Measurements from ENCODE around the gene USP6NL.
"Not testable (repeated sequence)": the region's sequence is repeated elsewhere in the genome, so short reads cannot be mapped to it uniquely, and the experiment has no call there.

USP6NL gene

GRCh38 chr10:11440250-11441150 is 170.9 kb downstream of the USP6NL start:
- DNase-seq: no peak

GRCh38 chr10:11439523-11440053 is 171.9 kb downstream of the USP6NL start:
- no peak for DNase-seq

- no peak for DNase-seq
These were observed 173.9 kb downstream of the USP6NL start for GRCh38 chr10:11437391-11438142.

GRCh38 chr10:11436445-11436844 is 175.0 kb downstream of the USP6NL start:
- not testable (repeated sequence) for DNase-seq

GRCh38 chr10:11435581-11435981 is 175.9 kb downstream of the USP6NL start:
- no peak for DNase-seq

- DNase-seq: no peak
These were observed 177.1 kb downstream of the USP6NL start for GRCh38 chr10:11434324-11434723.

GRCh38 chr10:11433657-11434056 is 177.8 kb downstream of the USP6NL start:
- DNase-seq: no peak

GRCh38 chr10:11431216-11431555 is 180.3 kb downstream of the USP6NL start:
- no peak for DNase-seq

- no peak for DNase-seq
These were observed 180.8 kb downstream of the USP6NL start for GRCh38 chr10:11430421-11431215.

- DNase-seq: no peak
These were observed 181.9 kb downstream of the USP6NL start for GRCh38 chr10:11429439-11430052.

- DNase-seq: no peak
These were observed 185.8 kb downstream of the USP6NL start for GRCh38 chr10:11425676-11426075.

GRCh38 chr10:11425296-11425610 is 186.2 kb downstream of the USP6NL start:
- DNase-seq: no peak

- DNase-seq: no peak
These were observed 186.8 kb downstream of the USP6NL start for GRCh38 chr10:11424456-11425295.

GRCh38 chr10:11416974-11417373 is 194.5 kb downstream of the USP6NL start:
- no peak for DNase-seq

- no peak for DNase-seq
These were observed 196.4 kb downstream of the USP6NL start for GRCh38 chr10:11415095-11415494.

GRCh38 chr10:11414314-11415038 is 197.0 kb downstream of the USP6NL start:
- DNase-seq: no peak

- DNase-seq: no peak
These were observed 199.4 kb downstream of the USP6NL start for GRCh38 chr10:11411926-11412545.

GRCh38 chr10:11409357-11409756 is 202.1 kb downstream of the USP6NL start:
- no peak for DNase-seq

GRCh38 chr10:11407939-11408338 is 203.5 kb downstream of the USP6NL start:
- no peak for DNase-seq

GRCh38 chr10:11406746-11407145 is 204.7 kb downstream of the USP6NL start:
- no peak for DNase-seq

GRCh38 chr10:11404901-11405300 is 206.5 kb downstream of the USP6NL start:
- no peak for DNase-seq
